B cell (primary cell): ENCODE measurements around the gene GDF11. TPM values are rescaled to one million over a fixed set of nuclear protein-coding genes. Genes with fewer than 3 reads are reported as not detected.

Experiments used
- ATAC-seq: fragments of 200-7000 bp; cut with Tn5 transposase; one replicate; pipeline ENCODE4 v1.10.0; 2021; ENCODE audit warnings: low read depth, mild to moderate bottlenecking, moderate number of reproducible peaks, moderate library complexity
- CTCF ChIA-PET: fragments of 350-600 bp; sonication (Branson Sonifier 250); formaldehyde crosslinking; loops from one replicate; lab custom pipeline; 2021; ENCODE audit warnings: antibody characterized with exemption, inconsistent platforms; lab: Charles Lee
- POLR2A ChIA-PET: fragments of 350-600 bp; sonication (Branson Sonifier 250); formaldehyde crosslinking; loops from one replicate; lab custom pipeline; 2021; ENCODE audit warnings: antibody characterized with exemption; lab: Charles Lee
- DNase-seq: peaks from one replicate; pipeline ENCODE4 v3.0.0; 2013
- H2AFZ ChIP-seq: 2 replicates; pipeline ENCODE4 v1.6.1; 2012; ENCODE audit warnings: mild to moderate bottlenecking, low read depth, low read length; ENCODE audit not compliant: insufficient read depth, poor library complexity, severe bottlenecking
- H3K27ac ChIP-seq, 2 donors: 1 replicate in 1 of 2; 2 replicates in 1 of 2; pipeline ENCODE4 v1.5.1; 2012 to 2013; ENCODE audit warnings: low read length in 2 of 2, mild to moderate bottlenecking in 2 of 2, moderate library complexity in 1 of 2
- H3K27me3 ChIP-seq, 4 experiments: fragments of 200-600 bp in 1 of 4; sonication (generic) in 1 of 4; replicated peaks in 1 of 4; 1 replicate in 2 of 4; 2 replicates in 2 of 4; pipeline versions ENCODE4 v1.6.1 to v1.7.0; 2013 to 2016; ENCODE audit warnings: low read length in 3 of 4, mild to moderate bottlenecking in 2 of 4, mixed read lengths in 1 of 4, moderate library complexity in 1 of 4; ENCODE audit not compliant: insufficient read depth in 4 of 4, control insufficient read depth in 3 of 4; ENCODE audit errors: control extremely low read depth in 1 of 4
- H3K36me3 ChIP-seq, 2 experiments: replicated peaks in 1 of 2; 1 replicate in 1 of 2; 2 replicates in 1 of 2; pipeline versions ENCODE4 v1.6.1 to v1.7.1; 2013; ENCODE audit warnings: low read length in 1 of 2; ENCODE audit not compliant: insufficient read depth in 2 of 2, control insufficient read depth in 1 of 2; ENCODE audit errors: control extremely low read depth in 1 of 2, extremely low read depth in 1 of 2
- H3K4me1 ChIP-seq, 2 donors: fragments of 200-600 bp in 1 of 2; sonication (generic) in 1 of 2; 1 replicate in 1 of 2; 2 replicates in 1 of 2; pipeline versions ENCODE4 v1.5.1 to v1.6.1; 2013 to 2017; ENCODE audit warnings: low read length in 2 of 2; ENCODE audit not compliant: control insufficient read depth in 2 of 2, insufficient read depth in 2 of 2
- H3K4me2 ChIP-seq: replicated peaks from 2 replicates; pipeline ENCODE3; 2012; ENCODE audit warnings: mild to moderate bottlenecking, low read depth, low read length; ENCODE audit not compliant: poor library complexity, severe bottlenecking
- H3K4me3 ChIP-seq, 5 experiments: fragments of 200-600 bp in 1 of 5; sonication (generic) in 1 of 5; 1 replicate in 3 of 5; 2 replicates in 2 of 5; pipeline versions ENCODE4 v1.5.1 to v1.7.0; 2011 to 2016; ENCODE audit warnings: low read length in 4 of 5, mild to moderate bottlenecking in 4 of 5, low read depth in 2 of 5, control low read depth in 1 of 5, moderate library complexity in 1 of 5; ENCODE audit not compliant: insufficient read depth in 1 of 5; ENCODE audit errors: control extremely low read depth in 1 of 5, extremely low read depth in 1 of 5
- H3K79me2 ChIP-seq: fragments of 200-600 bp; sonication (generic); one replicate; pipeline ENCODE4 v1.6.0; 2016; ENCODE audit warnings: low read length; ENCODE audit not compliant: control insufficient read depth, insufficient read depth
- H3K9ac ChIP-seq: fragments of 200-600 bp; sonication (generic); 2 replicates; pipeline ENCODE4 v1.6.1; 2017; ENCODE audit warnings: mild to moderate bottlenecking, low read length, moderate library complexity
- H3K9me3 ChIP-seq, 3 donors: one replicate each; pipeline versions ENCODE4 v1.6.1 to v1.7.1; 2013; ENCODE audit warnings: low read length in 2 of 3; ENCODE audit not compliant: control insufficient read depth in 2 of 3, insufficient read depth in 1 of 3; ENCODE audit errors: control extremely low read depth in 1 of 3
- H4K20me1 ChIP-seq: 2 replicates; pipeline ENCODE4 v1.6.0; 2012; ENCODE audit warnings: mild to moderate bottlenecking, low read length; ENCODE audit not compliant: insufficient read depth, control insufficient read depth, poor library complexity, severe bottlenecking
- H3K27ac Mint-ChIP-seq: one replicate; pipeline ENCODE4 v1.8.0; 2021; ENCODE audit warnings: mixed read lengths
- H3K27me3 Mint-ChIP-seq: one replicate; pipeline ENCODE4 v1.8.0; 2021; ENCODE audit warnings: mixed read lengths
- H3K4me1 Mint-ChIP-seq: one replicate; pipeline ENCODE4 v1.8.0; 2021; ENCODE audit warnings: mixed read lengths
- H3K4me3 Mint-ChIP-seq: one replicate; pipeline ENCODE4 v1.8.0; 2021; ENCODE audit warnings: mixed read lengths
- H3K9me3 Mint-ChIP-seq: one replicate; pipeline ENCODE4 v1.8.0; 2022; ENCODE audit warnings: mixed read lengths; ENCODE audit not compliant: insufficient read depth
- EZH2 ChIP-seq: IDR thresholded peaks from 2 replicates; pipeline ENCODE4 v1.6.1; 2012; ENCODE audit warnings: borderline replicate concordance, low read depth, mild to moderate bottlenecking, moderate library complexity, low read length; ENCODE audit not compliant: insufficient read depth, poor library complexity, severe bottlenecking
- WGBS: methylation state at CpG from one replicate; pipeline ENCODE4 v1.1.5; 2013; ENCODE audit warnings: missing lambda C conversion rate; ENCODE audit not compliant: insufficient coverage; 5-methylcytosine and 5-hydroxymethylcytosine counted together
- intact Hi-C: fragments of 100-400 bp; cut with micrococcal nuclease; formaldehyde crosslinking; loops from one replicate; pipeline ENCODE4 v1.10.0; 2022
- polyA plus RNA-seq: library from polyadenylated mRNA; depleted of rRNA; stranded (reverse); fragments of >200 nt; gene quantifications from 2 replicates; pipeline ENCODE4 v1.2.3, GENCODE V29; 2012
- total RNA-seq, 2 donors: library from RNA; stranded (reverse); fragments of 120-200 nt in 1 of 2; gene quantifications; 1 replicate in 1 of 2; 2 replicates in 1 of 2; pipeline versions ENCODE4 v1.2.3 to v1.2.4, GENCODE V29; 2013 to 2022
- TF ChIP-seq, protein P1 (sequence below): fragments of 200-600 bp; IDR thresholded peaks from one replicate; pipeline ENCODE4 v1.8.0; 2022; ENCODE audit warnings: antibody characterized with exemption, mild to moderate bottlenecking

The GDF11 gene
- total and polyA plus RNA-seq, 2 donors (not counting 1 experiment from before 2014, with no cell fraction given): 4.4 to 11.3 TPM

- Histone ChIP-seq H3K4me2 (peak overlapping the region; percentile 96), H3K4me1 (peaks cover 19 to 21% of the 10 kb centered on the region in 2 donors), H3K9me3 (no peaks in the 10 kb centered on the region), H3K36me3 (no peaks in the 10 kb centered on the region), H2AFZ (peak overlapping the region; percentile 70), H3K79me2 (no peaks in the 10 kb centered on the region), H3K9ac (peak overlapping the region; percentile 69), H3K27ac (no peak overlapping the region), H3K27me3 (peaks cover 0 to 20% (median 8%) of the 10 kb centered on the region in 4 experiments), H4K20me1 (no peaks in the 10 kb centered on the region), H3K4me3 (peak overlapping the region in 4 of 5 experiments; percentile 41 to 81 (median 61))
- H3K4me1 Mint-ChIP-seq: peaks cover 28% of the 10 kb centered on the region
- H3K27ac Mint-ChIP-seq: peak overlapping the region; percentile 20
- ChIA-PET POLR2A (interaction anchor here (1.2 kb wide), 1 partner anchor 9 kb away, joined by 5 read pairs; the partner anchor contains the start of gene BLOC1S1), CTCF (interaction anchor here (1.0 to 2.8 kb wide), 5 partner anchors 22 to 51 kb away, joined by 3 to 15 read pairs (median 3); no protein-coding TSS in a partner anchor)
- H3K4me3 Mint-ChIP-seq: peak overlapping the region; percentile 90
- ATAC-seq: no peak
- TF ChIP-seq, protein P1, sequence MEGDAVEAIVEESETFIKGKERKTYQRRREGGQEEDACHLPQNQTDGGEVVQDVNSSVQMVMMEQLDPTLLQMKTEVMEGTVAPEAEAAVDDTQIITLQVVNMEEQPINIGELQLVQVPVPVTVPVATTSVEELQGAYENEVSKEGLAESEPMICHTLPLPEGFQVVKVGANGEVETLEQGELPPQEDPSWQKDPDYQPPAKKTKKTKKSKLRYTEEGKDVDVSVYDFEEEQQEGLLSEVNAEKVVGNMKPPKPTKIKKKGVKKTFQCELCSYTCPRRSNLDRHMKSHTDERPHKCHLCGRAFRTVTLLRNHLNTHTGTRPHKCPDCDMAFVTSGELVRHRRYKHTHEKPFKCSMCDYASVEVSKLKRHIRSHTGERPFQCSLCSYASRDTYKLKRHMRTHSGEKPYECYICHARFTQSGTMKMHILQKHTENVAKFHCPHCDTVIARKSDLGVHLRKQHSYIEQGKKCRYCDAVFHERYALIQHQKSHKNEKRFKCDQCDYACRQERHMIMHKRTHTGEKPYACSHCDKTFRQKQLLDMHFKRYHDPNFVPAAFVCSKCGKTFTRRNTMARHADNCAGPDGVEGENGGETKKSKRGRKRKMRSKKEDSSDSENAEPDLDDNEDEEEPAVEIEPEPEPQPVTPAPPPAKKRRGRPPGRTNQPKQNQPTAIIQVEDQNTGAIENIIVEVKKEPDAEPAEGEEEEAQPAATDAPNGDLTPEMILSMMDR: no peak
- no peak for TF ChIP-seq EZH2
- no peaks in the 10 kb centered on the region for H3K9me3 Mint-ChIP-seq
- 13% methylated on average over 21 of the region's 22 CpGs for WGBS
- H3K27me3 Mint-ChIP-seq: peaks cover 18% of the 10 kb centered on the region
- intact Hi-C loops: loop anchor here (5.0 kb wide), 1 partner anchor 35 kb away; no protein-coding TSS in a partner anchor
- no peak for DNase-seq
These were observed 35.7 kb upstream of the GDF11 start for GRCh38 chr12:55707219-55707671.
